ENCODE measurements around the gene PGLYRP3. TPM values are rescaled to one million over a fixed set of nuclear protein-coding genes. Genes with fewer than 3 reads are reported as not detected.

PGLYRP3 gene
- total RNA-seq, 3 donors from 2014 or later, result not detected

GRCh38 chr1:153251988-153252387 lies 60.8 kb downstream of the PGLYRP3 start:
- Histone ChIP-seq H3K4me1 (no peaks in the 10 kb centered on the region), H3K27ac (no peak overlapping the region), H3K9me3 (no peaks in the 10 kb centered on the region), H3K36me3 (no peaks in the 10 kb centered on the region), H3K27me3 (no peaks in the 10 kb centered on the region), H3K4me3 (no peak overlapping the region)
- intact Hi-C loops (cut with DNase I; ENCODE audit: low total_unique reads), result no loop called here
- no peak for TF ChIP-seq POLR2AphosphoS5 (IDR thresholded peaks at IDR 0.05)
- no peak for TF ChIP-seq CTCF (IDR thresholded peaks at IDR 0.05)
- no peak for TF ChIP-seq POLR2A (IDR thresholded peaks at IDR 0.05)
- DNase-seq (ENCODE audit: low spot score in 2 of 2), result no peak

GRCh38 chr1:153251562-153251961 lies 61.2 kb downstream of the PGLYRP3 start:
- H3K27ac ChIP-seq, result no peak overlapping the region
- H3K36me3 ChIP-seq, result no peaks in the 10 kb centered on the region
- intact Hi-C loops (cut with DNase I; ENCODE audit: low total_unique reads), result no loop called here
- no peaks in the 10 kb centered on the region for H3K4me1 ChIP-seq
- TF ChIP-seq POLR2AphosphoS5 (IDR thresholded peaks at IDR 0.05) (no peak), POLR2A (IDR thresholded peaks at IDR 0.05) (no peak), CTCF (IDR thresholded peaks at IDR 0.05) (no peak)
- DNase-seq (ENCODE audit: low spot score in 2 of 2), result no peak
- no peak overlapping the region for H3K4me3 ChIP-seq
- no peaks in the 10 kb centered on the region for H3K9me3 ChIP-seq
- H3K27me3 ChIP-seq, result no peaks in the 10 kb centered on the region

GRCh38 chr1:153251087-153251486 lies 61.7 kb downstream of the PGLYRP3 start:
- intact Hi-C loops (cut with DNase I; ENCODE audit: low total_unique reads), result no loop called here
- no peaks in the 10 kb centered on the region for H3K9me3 ChIP-seq
- H3K4me1 ChIP-seq, result no peaks in the 10 kb centered on the region
- TF ChIP-seq POLR2AphosphoS5 (IDR thresholded peaks at IDR 0.05) (no peak), POLR2A (IDR thresholded peaks at IDR 0.05) (no peak), CTCF (IDR thresholded peaks at IDR 0.05) (no peak)
- H3K4me3 ChIP-seq, result no peak overlapping the region
- H3K36me3 ChIP-seq, result no peaks in the 10 kb centered on the region
- no peak overlapping the region for H3K27ac ChIP-seq
- no peak for DNase-seq (ENCODE audit: low spot score in 2 of 2)
- H3K27me3 ChIP-seq, result no peaks in the 10 kb centered on the region

- no peak overlapping the region for H3K4me3 ChIP-seq
- H3K27ac ChIP-seq, result no peak overlapping the region
- H3K36me3 ChIP-seq, result no peaks in the 10 kb centered on the region
- no peak for TF ChIP-seq POLR2A (IDR thresholded peaks at IDR 0.05)
- no peak for TF ChIP-seq CTCF (IDR thresholded peaks at IDR 0.05)
- TF ChIP-seq POLR2AphosphoS5 (IDR thresholded peaks at IDR 0.05), result no peak
- no peaks in the 10 kb centered on the region for H3K4me1 ChIP-seq
- H3K9me3 ChIP-seq, result no peaks in the 10 kb centered on the region
- intact Hi-C loops (cut with DNase I; ENCODE audit: low total_unique reads), result no loop called here
- DNase-seq (ENCODE audit: low spot score in 2 of 2), result no peak
- H3K27me3 ChIP-seq, result no peaks in the 10 kb centered on the region
Measured at GRCh38 chr1:153250166-153250565, 62.6 kb downstream of the PGLYRP3 start.

GRCh38 chr1:153248176-153248879 lies 64.4 kb downstream of the PGLYRP3 start:
- intact Hi-C loops (cut with DNase I; ENCODE audit: low total_unique reads), result no loop called here
- no peaks in the 10 kb centered on the region for H3K27me3 ChIP-seq
- H3K36me3 ChIP-seq, result no peaks in the 10 kb centered on the region
- H3K4me1 ChIP-seq, result no peaks in the 10 kb centered on the region
- no peak overlapping the region for H3K27ac ChIP-seq
- no peak for DNase-seq (ENCODE audit: low spot score in 2 of 2)
- H3K9me3 ChIP-seq, result no peaks in the 10 kb centered on the region
- no peak for TF ChIP-seq POLR2AphosphoS5 (IDR thresholded peaks at IDR 0.05)
- no peak for TF ChIP-seq CTCF (IDR thresholded peaks at IDR 0.05)
- TF ChIP-seq POLR2A (IDR thresholded peaks at IDR 0.05), result no peak
- H3K4me3 ChIP-seq, result no peak overlapping the region

Other genes with a start within 250 kb of the PGLYRP3 start
- not detected for gene SPRR2B, start 241.3 kb downstream of the PGLYRP3 start, total RNA-seq
- gene SPRR2E, start 218.4 kb downstream of the PGLYRP3 start, total RNA-seq, result not detected
- not detected for gene SPRR2F, start 199.4 kb downstream of the PGLYRP3 start, total RNA-seq
- not detected for gene SPRR2G, start 162.1 kb downstream of the PGLYRP3 start, total RNA-seq
- gene LELP1, start 109.5 kb downstream of the PGLYRP3 start, total RNA-seq, result not detected
- not detected for gene PRR9, start 95.4 kb downstream of the PGLYRP3 start, total RNA-seq
- gene LORICRIN, start 53.3 kb downstream of the PGLYRP3 start, total RNA-seq, result not detected
- gene PGLYRP4, start 35.9 kb upstream of the PGLYRP3 start, total RNA-seq, result not detected
- 100 to 1,000 TPM in 2 of 3 donors, 10 to 100 TPM in 1; 90.3 to 329 (median 208) TPM for gene S100A9, start 44.9 kb upstream of the PGLYRP3 start, total RNA-seq
- 1 to 10 TPM in 2 of 3 donors, not detected in 1; 1.3 to 1.8 TPM for gene S100A12, start 62.7 kb upstream of the PGLYRP3 start, total RNA-seq
- 10 to 100 TPM; 13.1 to 37.4 (median 26.5) TPM for gene S100A8, start 78.1 kb upstream of the PGLYRP3 start, total RNA-seq
- not detected for gene S100A7A, start 103.6 kb upstream of the PGLYRP3 start, total RNA-seq
- gene S100A7, start 147.7 kb upstream of the PGLYRP3 start, total RNA-seq, result not detected
- gene S100A6, start 223.0 kb upstream of the PGLYRP3 start, total RNA-seq, result 100 to 1,000 TPM; 351 to 861 (median 423) TPM
- gene S100A5, start 228.0 kb upstream of the PGLYRP3 start, total RNA-seq, result not detected
- 1,000 to 10,000 TPM in 1 of 3 donors, 100 to 1,000 TPM in 2; 177 to 1,015 (median 198) TPM for gene S100A4, start 232.9 kb upstream of the PGLYRP3 start, total RNA-seq
- 1 to 10 TPM in 2 of 3 donors, under 1 TPM in 1; 0.44 to 2.6 (median 2.2) TPM for gene S100A3, start 236.3 kb upstream of the PGLYRP3 start, total RNA-seq

Data from breast epithelium (tissue), 4 donors.